ENCODE measurements around the gene EPHA3. TPM values are rescaled to one million over a fixed set of nuclear protein-coding genes. Genes with fewer than 3 reads are reported as not detected.

The EPHA3 gene
- total and polyA plus RNA-seq, 4 donors = 0.18 to 11.7 (median 1.5) TPM

DNA sequence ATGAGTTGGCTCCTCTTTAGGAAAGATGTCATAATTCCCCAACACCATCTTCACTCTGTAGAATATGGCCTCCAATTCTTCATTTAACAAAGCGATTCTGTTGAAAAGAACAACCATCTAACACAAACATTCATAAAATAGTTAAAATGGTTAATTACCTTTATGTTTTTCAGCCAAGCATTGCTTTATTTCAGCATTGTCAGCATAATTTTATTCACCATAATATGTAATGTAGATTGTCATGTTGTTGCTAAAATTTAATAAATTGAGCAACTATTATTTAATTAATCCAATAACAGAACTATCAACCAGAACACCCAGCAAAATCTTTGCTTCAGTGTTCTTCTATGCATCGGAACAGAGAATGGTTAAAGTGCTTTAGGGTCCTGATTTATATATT, 46.2 kb upstream of the EPHA3 start:
- DNase-seq (no peak), ATAC-seq (ENCODE audit: insufficient read depth, low FRiP score) (no peak)
- H3K27me3 ChIP-seq (ENCODE audit: control insufficient read depth in 3 of 3, insufficient read depth in 3 of 3, low read length in 2 of 3) = no peaks in the 10 kb centered on the region
- H3K4me3 ChIP-seq = no peak overlapping the region
- no peak for TF ChIP-seq CTCF (IDR thresholded peaks at IDR 0.05; ENCODE audit: control extremely low read depth, extremely low read depth)
- no peaks in the 10 kb centered on the region for H3K36me3 ChIP-seq (ENCODE audit: control insufficient read depth in 4 of 4, insufficient read depth in 4 of 4, low read length in 4 of 4)
- no peak overlapping the region for H3K9ac ChIP-seq (ENCODE audit: insufficient read depth in 1 of 2, low read length in 2 of 2)
- no peak overlapping the region for H3K27ac ChIP-seq (ENCODE audit: low read depth in 1 of 2, low read length in 1 of 2)
- H3K4me1 ChIP-seq (ENCODE audit: control insufficient read depth in 5 of 5, insufficient read depth in 5 of 5, low read length in 5 of 5) = peaks cover 0 to 4% (median 0%) of the 10 kb centered on the region in 5 donors
- 95 to 100% methylated on average over 2 of the region's 2 CpGs for WGBS, 2 donors
- H3K9me3 ChIP-seq (ENCODE audit: control insufficient read depth in 4 of 4, insufficient read depth in 3 of 4, low read length in 3 of 4) = no peaks in the 10 kb centered on the region

DNA sequence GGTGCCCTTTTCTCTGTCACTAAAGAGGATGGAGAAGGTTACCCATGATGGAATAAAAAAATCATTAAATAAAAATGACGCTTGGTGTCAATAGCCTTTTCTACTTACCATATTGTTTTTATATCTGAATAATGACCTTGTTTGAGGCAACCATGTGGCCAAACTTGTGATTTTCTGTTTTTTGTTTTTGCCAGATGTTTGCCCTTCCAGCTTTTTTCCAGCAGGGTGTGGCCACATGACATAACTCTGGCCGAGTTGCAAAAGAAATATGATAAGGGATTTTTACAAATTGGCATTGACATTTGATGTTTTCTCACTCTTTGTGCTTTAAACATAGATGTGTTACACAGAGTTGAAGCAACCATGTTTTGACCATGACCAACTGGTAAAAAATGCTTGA, 39.7 kb upstream of the EPHA3 start:
- TF ChIP-seq CTCF (IDR thresholded peaks at IDR 0.05; ENCODE audit: control extremely low read depth, extremely low read depth) = no peak
- H3K36me3 ChIP-seq (ENCODE audit: control insufficient read depth in 4 of 4, insufficient read depth in 4 of 4, low read length in 4 of 4) = no peaks in the 10 kb centered on the region
- no peaks in the 10 kb centered on the region for H3K9me3 ChIP-seq (ENCODE audit: control insufficient read depth in 4 of 4, insufficient read depth in 3 of 4, low read length in 3 of 4)
- DNase-seq (no peak), ATAC-seq (ENCODE audit: insufficient read depth, low FRiP score) (no peak)
- H3K27ac ChIP-seq (ENCODE audit: low read depth in 1 of 2, low read length in 1 of 2) = no peak overlapping the region
- no peaks in the 10 kb centered on the region for H3K4me1 ChIP-seq (ENCODE audit: control insufficient read depth in 5 of 5, insufficient read depth in 5 of 5, low read length in 5 of 5)
- H3K9ac ChIP-seq (ENCODE audit: insufficient read depth in 1 of 2, low read length in 2 of 2) = no peak overlapping the region
- no peaks in the 10 kb centered on the region for H3K27me3 ChIP-seq (ENCODE audit: control insufficient read depth in 3 of 3, insufficient read depth in 3 of 3, low read length in 2 of 3)
- no peak overlapping the region for H3K4me3 ChIP-seq
- 74 to 86% methylated on average over 2 of the region's 2 CpGs for WGBS, 2 donors

DNA sequence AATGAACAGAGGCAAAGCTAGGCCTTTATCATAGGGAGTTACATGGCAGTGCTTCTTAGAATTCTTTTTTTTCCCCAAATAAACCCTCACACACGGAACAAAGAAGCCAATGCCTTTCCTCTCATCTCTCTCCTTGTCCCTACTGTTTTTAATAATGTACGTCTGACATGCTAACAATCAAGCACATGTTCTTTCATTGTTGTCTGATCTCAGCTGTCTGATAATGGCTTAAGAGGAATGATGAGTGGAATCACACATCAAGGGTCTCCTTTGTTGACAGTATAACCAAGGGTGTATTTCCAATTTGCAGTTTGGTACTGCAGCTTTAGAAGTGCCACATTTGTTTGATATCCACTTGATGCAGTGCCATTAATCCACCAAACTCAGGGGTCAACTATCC, 34.8 kb upstream of the EPHA3 start:
- no peaks in the 10 kb centered on the region for H3K9me3 ChIP-seq (ENCODE audit: control insufficient read depth in 4 of 4, insufficient read depth in 3 of 4, low read length in 3 of 4)
- H3K27ac ChIP-seq (ENCODE audit: low read depth in 1 of 2, low read length in 1 of 2) = no peak overlapping the region
- DNase-seq (no peak), ATAC-seq (ENCODE audit: insufficient read depth, low FRiP score) (no peak)
- H3K4me3 ChIP-seq = no peak overlapping the region
- no peak overlapping the region for H3K9ac ChIP-seq (ENCODE audit: insufficient read depth in 1 of 2, low read length in 2 of 2)
- no peak for TF ChIP-seq CTCF (IDR thresholded peaks at IDR 0.05; ENCODE audit: control extremely low read depth, extremely low read depth)
- H3K4me1 ChIP-seq (ENCODE audit: control insufficient read depth in 5 of 5, insufficient read depth in 5 of 5, low read length in 5 of 5) = no peaks in the 10 kb centered on the region
- no peaks in the 10 kb centered on the region for H3K36me3 ChIP-seq (ENCODE audit: control insufficient read depth in 4 of 4, insufficient read depth in 4 of 4, low read length in 4 of 4)
- no peaks in the 10 kb centered on the region for H3K27me3 ChIP-seq (ENCODE audit: control insufficient read depth in 3 of 3, insufficient read depth in 3 of 3, low read length in 2 of 3)
- 51 to 64% methylated on average over 2 of the region's 2 CpGs for WGBS, 2 donors

DNA sequence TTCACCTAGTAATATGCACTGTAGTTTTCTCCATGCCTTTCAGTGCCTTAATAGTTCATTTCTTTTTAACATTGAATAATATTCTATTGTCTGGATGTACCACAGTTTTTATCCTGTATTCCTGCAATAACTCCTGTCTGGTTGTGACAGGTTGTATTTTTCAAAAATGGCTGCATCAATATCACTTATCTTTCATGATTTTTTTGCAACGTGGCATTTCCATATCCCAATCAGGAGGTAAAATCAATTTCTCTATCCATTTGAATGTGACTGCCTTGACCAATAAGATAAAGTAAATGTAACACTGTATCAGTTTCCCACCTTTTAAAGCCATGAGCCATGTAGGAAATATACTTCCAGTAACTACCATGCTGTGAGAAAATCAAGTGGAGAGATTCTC, 27.5 kb upstream of the EPHA3 start:
- H3K27ac ChIP-seq (ENCODE audit: low read depth in 1 of 2, low read length in 1 of 2) = no peak overlapping the region
- 68 to 81% methylated on average over 1 of the region's 1 CpG for WGBS, 2 donors
- H3K4me1 ChIP-seq (ENCODE audit: control insufficient read depth in 5 of 5, insufficient read depth in 5 of 5, low read length in 5 of 5) = no peaks in the 10 kb centered on the region
- TF ChIP-seq CTCF (IDR thresholded peaks at IDR 0.05; ENCODE audit: control extremely low read depth, extremely low read depth) = no peak
- no peak overlapping the region for H3K4me3 ChIP-seq
- no peak for DNase-seq
- ATAC-seq (ENCODE audit: insufficient read depth, low FRiP score) = no peak
- H3K36me3 ChIP-seq (ENCODE audit: control insufficient read depth in 4 of 4, insufficient read depth in 4 of 4, low read length in 4 of 4) = no peaks in the 10 kb centered on the region
- no peaks in the 10 kb centered on the region for H3K27me3 ChIP-seq (ENCODE audit: control insufficient read depth in 3 of 3, insufficient read depth in 3 of 3, low read length in 2 of 3)
- H3K9ac ChIP-seq (ENCODE audit: insufficient read depth in 1 of 2, low read length in 2 of 2) = no peak overlapping the region
- no peaks in the 10 kb centered on the region for H3K9me3 ChIP-seq (ENCODE audit: control insufficient read depth in 4 of 4, insufficient read depth in 3 of 4, low read length in 3 of 4)

All from lung (tissue), 12 donors.